Heart left ventricle (tissue), 16 donors: Measurements from ENCODE around the gene ARHGAP10. TPM values are rescaled to one million over a fixed set of nuclear protein-coding genes. Genes with fewer than 3 reads are reported as not detected.

ENCODE experiments used
- ATAC-seq, 4 donors: fragments of 200-7000 bp; cut with Tn5 transposase; one replicate each; pipeline ENCODE4 v1.9.1; 2020 to 2022; ENCODE audit warnings: moderate library complexity in 4 of 4, mild to moderate bottlenecking in 3 of 4, moderate number of reproducible peaks in 1 of 4
- DNase-seq, 5 donors: peaks; one replicate each; pipeline ENCODE4 v3.0.0-alpha.2; 2020
- H3K27ac ChIP-seq, 12 donors: fragments of 200-600 bp; sonication (generic) in 4 of 12; one replicate each; pipeline versions ENCODE4 v1.5.0 to v1.8.0; 2016 to 2022; ENCODE audit warnings: mild to moderate bottlenecking in 2 of 12
- H3K27me3 ChIP-seq, 9 donors: fragments of 200-600 bp; sonication (generic) in 2 of 9; one replicate each; pipeline versions ENCODE4 v1.5.1 to v1.8.0; 2016 to 2022; ENCODE audit warnings: mild to moderate bottlenecking in 3 of 9
- H3K36me3 ChIP-seq, 9 donors: fragments of 200-600 bp; sonication (generic) in 2 of 9; one replicate each; pipeline versions ENCODE4 v1.5.0 to v1.8.0; 2018 to 2022; ENCODE audit warnings: mild to moderate bottlenecking in 2 of 9
- H3K4me1 ChIP-seq, 12 donors: fragments of 200-600 bp; sonication (generic) in 4 of 12; one replicate each; pipeline versions ENCODE4 v1.5.0 to v1.8.0; 2016 to 2022; ENCODE audit warnings: mild to moderate bottlenecking in 3 of 12
- H3K4me3 ChIP-seq, 12 donors: fragments of 200-600 bp; sonication (generic) in 4 of 12; one replicate each; pipeline versions ENCODE4 v1.5.0 to v1.8.0; 2017 to 2022; ENCODE audit warnings: mild to moderate bottlenecking in 9 of 12, moderate library complexity in 4 of 12
- H3K9me3 ChIP-seq, 12 donors: fragments of 200-600 bp; sonication (generic) in 4 of 12; one replicate each; pipeline versions ENCODE4 v1.5.0 to v1.8.0; 2016 to 2022; ENCODE audit warnings: mild to moderate bottlenecking in 1 of 12
- CTCF ChIP-seq, 12 donors: fragments of 200-600 bp; sonication (generic) in 4 of 12; IDR thresholded peaks; one replicate each; pipeline versions ENCODE4 v1.5.0 to v1.8.0; 2018 to 2022; ENCODE audit warnings: antibody characterized with exemption in 12 of 12, mild to moderate bottlenecking in 5 of 12
- POLR2A ChIP-seq, 2 donors: fragments of 450-650 bp; IDR thresholded peaks; one replicate each; pipeline ENCODE4 v1.6.1; 2017; ENCODE audit warnings: antibody characterized with exemption in 2 of 2, mild to moderate bottlenecking in 2 of 2, moderate library complexity in 2 of 2
- WGBS, 4 donors: extraction: QIAGEN DNeasy Blood & Tissue Kit in 2 of 4; methylation state at CpG; one replicate each; pipeline versions ENCODE4 v1.1.5 to v1.1.7; 2013 to 2018; 5-methylcytosine and 5-hydroxymethylcytosine counted together
- intact Hi-C, 10 donors: fragments of 100-400 bp; cut with DNase I; formaldehyde crosslinking; loops; one replicate each; pipeline versions ENCODE4 v1.11.1 to v1.14.2; 2022
- polyA plus RNA-seq, 2 donors: library from polyadenylated mRNA; stranded (reverse); fragments of 200-250 nt; gene quantifications; one replicate each; pipeline ENCODE4 v1.2.3, GENCODE V29; 2013
- total RNA-seq, 9 donors: library from RNA; depleted of rRNA in 2 of 9; stranded (reverse); fragments of >200 nt in 2 of 9; fragmentation: NEBNext Ultra II Directional in 3 of 9; extraction: Animal tissue kit (Norgen Biotek cat#: 25700) in 3 of 9; gene quantifications; one replicate each; pipeline versions ENCODE4 v1.1.0 to v1.2.4, GENCODE V29; 2016 to 2023
- donor health status: ischemic (EF 13 %, LVEDD 7.1; RV severe dilation, severe dysfunction).
- donor health status: healthy with polysubstance abuse.
- donor health status: DM: no; HTN: yes; CAD: no.
- donor health status: DM: no; HTN: no; CAD: no.
- donor health status: ischemic (EF 25% LVEDD 6.9; RV normal size, moderate dysfunction).
- donor health status: ischemic (EF 25% LVEDD 5.7; RV mildly dilated, moderate dysfunction).
- donor health status: healthy.
- donor health status: DM: yes; HTN: yes; CAD: no.
- donor health status: ischemic (EF 35%, LVEDD 5.7; RV mildly dilated, moderate dysfunction).
- donor health status: nonischemic (EF 11% LVEDD 7.7; RV severe dilation, severe dysfunction).
- donor health status: DM: yes; HTN: yes; CAD: no.
- donor health status: PGD.
- donor health status: ischemic (EF 29% LVEDD 5.4; RV normal size, mild dysfunction).
- donor health status: nonischemic (EF 23%, LVEDD 6.1; RV moderate dilation, normal function).

ARHGAP10 gene
- total and polyA plus RNA-seq, 11 donors: 30.6 to 73.7 (median 51.7) TPM

- intact Hi-C loops: loop anchor here in 2 of 10 donors (5.0 to 10.0 kb wide), 2 partner anchors 65 to 107 kb away; partner anchors contain the start of gene ARHGAP10 (in 2 of the 2)
- WGBS, 4 donors: 80 to 88% (median 83%) methylated on average over 3 of the region's 3 CpGs
- H3K27ac ChIP-seq: peak overlapping the region in 5 of 12 donors; percentile 16 to 30 (median 23)
- ATAC-seq (no peak), DNase-seq (no peak)
- no peak overlapping the region for H3K4me3 ChIP-seq
- no peaks in the 10 kb centered on the region for H3K27me3 ChIP-seq
- no peaks in the 10 kb centered on the region for H3K36me3 ChIP-seq
- no peak for TF ChIP-seq CTCF (IDR thresholded peaks at IDR 0.05)
- no peak for TF ChIP-seq POLR2A (IDR thresholded peaks at IDR 0.05)
- H3K9me3 ChIP-seq: no peaks in the 10 kb centered on the region
- H3K4me1 ChIP-seq: peaks cover 0 to 77% (median 36%) of the 10 kb centered on the region in 12 donors
Observed at GRCh38 chr4:147839663-147840062, 107.8 kb downstream of the ARHGAP10 start.

DNA sequence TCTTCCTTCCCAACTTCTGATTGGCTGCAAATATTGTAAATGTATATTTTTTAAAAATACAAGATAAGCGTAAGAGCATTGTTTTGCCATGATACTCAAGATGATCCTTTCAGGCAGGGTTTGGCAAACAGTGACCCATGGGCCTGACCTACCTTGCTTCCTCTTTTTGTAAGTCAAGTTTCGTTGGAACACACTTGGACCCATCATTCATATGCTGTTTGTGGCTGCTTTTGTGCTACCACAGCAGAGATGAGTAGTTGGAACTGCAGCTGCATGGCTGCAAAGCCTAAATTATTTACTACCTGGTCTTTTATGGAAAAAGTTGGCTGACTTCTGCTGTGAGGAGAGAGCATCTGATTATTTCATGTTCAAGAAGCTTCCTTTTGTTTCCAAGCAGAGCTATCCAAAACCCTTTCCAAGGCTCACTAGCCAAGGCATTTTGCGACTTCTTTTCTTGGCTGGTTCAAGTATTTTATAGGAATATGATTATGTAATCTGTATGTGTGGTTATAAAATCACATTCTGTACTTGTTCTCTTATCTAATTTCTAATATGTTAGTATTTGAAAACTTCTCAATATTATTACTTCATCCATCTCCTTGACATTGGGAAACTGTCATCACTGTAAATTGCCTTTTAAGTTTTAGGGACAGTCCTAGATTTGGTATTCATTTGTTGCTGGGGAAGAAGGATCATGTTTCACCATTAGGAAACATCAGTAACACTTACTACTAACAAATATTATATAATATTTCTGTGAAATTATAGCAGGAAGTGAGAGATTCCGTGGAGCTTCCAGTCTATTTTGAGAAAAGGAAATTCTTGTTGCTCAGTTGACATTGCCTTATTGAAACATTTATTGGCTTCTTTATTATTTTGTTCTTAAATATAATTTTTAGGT, 109.2 kb downstream of the ARHGAP10 start:
- H3K27ac ChIP-seq: peak overlapping the region in 7 of 12 donors; percentile 6 to 70 (median 53)
- no peak overlapping the region for H3K4me3 ChIP-seq
- no peak for TF ChIP-seq CTCF (IDR thresholded peaks at IDR 0.05)
- no peak for TF ChIP-seq POLR2A (IDR thresholded peaks at IDR 0.05)
- no peak for DNase-seq
- peaks cover 0 to 76% (median 28%) of the 10 kb centered on the region in 12 donors for H3K4me1 ChIP-seq
- 62 to 68% (median 65%) methylated on average over 4 of the region's 4 CpGs for WGBS, 4 donors
- H3K9me3 ChIP-seq: no peaks in the 10 kb centered on the region
- H3K27me3 ChIP-seq: no peaks in the 10 kb centered on the region
- intact Hi-C loops: no loop called here
- no peak for ATAC-seq
- H3K36me3 ChIP-seq: no peaks in the 10 kb centered on the region

- DNase-seq (peak; percentile 64 to 82 (median 69)), ATAC-seq (peak in 3 of 4 donors; percentile 73 to 90 (median 87))
- Histone ChIP-seq H3K27me3 (no peaks in the 10 kb centered on the region), H3K9me3 (no peaks in the 10 kb centered on the region), H3K27ac (peak overlapping the region in 11 of 12 donors; percentile 6 to 70 (median 45)), H3K4me1 (peaks cover 3 to 78% (median 28%) of the 10 kb centered on the region in 12 donors), H3K36me3 (peaks cover 0 to 5% (median 0%) of the 10 kb centered on the region in 9 donors), H3K4me3 (no peak overlapping the region)
- intact Hi-C loops: no loop called here
- TF ChIP-seq CTCF (IDR thresholded peaks at IDR 0.05) (no peak), POLR2A (IDR thresholded peaks at IDR 0.05) (no peak)
- 58 to 70% (median 64%) methylated on average over 6 of the region's 6 CpGs for WGBS, 4 donors
Observed at GRCh38 chr4:147842573-147842972, 110.7 kb downstream of the ARHGAP10 start.

DNA sequence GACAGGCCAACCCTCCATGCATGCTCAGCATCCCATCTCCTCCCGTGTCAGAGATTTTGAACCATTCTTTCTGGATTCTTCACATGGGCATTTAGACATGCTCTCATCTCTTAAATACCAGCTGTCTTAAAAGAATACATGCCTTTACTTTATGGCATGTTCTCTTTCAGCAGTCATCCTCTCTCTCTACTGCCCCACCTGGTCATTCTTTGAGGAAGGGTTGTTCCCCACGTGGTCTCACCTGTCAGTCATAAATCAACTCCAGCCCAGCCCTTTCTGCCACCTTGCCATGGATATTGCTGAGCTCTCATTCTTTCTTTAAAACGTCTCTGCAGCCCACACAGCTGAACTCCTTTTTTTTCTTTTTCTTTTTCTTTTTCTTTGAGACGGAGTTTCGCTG, 111.3 kb downstream of the ARHGAP10 start:
- H3K9me3 ChIP-seq: no peaks in the 10 kb centered on the region
- TF ChIP-seq CTCF (IDR thresholded peaks at IDR 0.05) (no peak), POLR2A (IDR thresholded peaks at IDR 0.05) (no peak)
- DNase-seq: no peak
- H3K36me3 ChIP-seq: peaks cover 0 to 6% (median 0%) of the 10 kb centered on the region in 9 donors
- ATAC-seq: peak in 1 of 4 donors; percentile 7
- H3K27me3 ChIP-seq: no peaks in the 10 kb centered on the region
- intact Hi-C loops: no loop called here
- WGBS, 4 donors: 79 to 87% (median 82%) methylated on average over 5 of the region's 5 CpGs
- H3K27ac ChIP-seq: peak overlapping the region in 9 of 12 donors; percentile 33 to 70 (median 48)
- H3K4me1 ChIP-seq: peaks cover 3 to 83% (median 31%) of the 10 kb centered on the region in 12 donors
- no peak overlapping the region for H3K4me3 ChIP-seq
